Neuron (in vitro differentiated cells): ENCODE data around the gene AKAP10.

ENCODE experiments used
- H2AFZ ChIP-seq: one replicate; pipeline ENCODE4 v1.6.1; 2013; ENCODE audit warnings: low read depth, mild to moderate bottlenecking, inconsistent platforms, low read length, moderate library complexity
- H3K27me3 ChIP-seq: one replicate; pipeline ENCODE4 v1.6.1; 2013; ENCODE audit warnings: low read length; ENCODE audit not compliant: insufficient read depth
- H3K36me3 ChIP-seq: one replicate; pipeline ENCODE4 v1.6.1; 2013; ENCODE audit warnings: low read length; ENCODE audit not compliant: insufficient read depth
- H3K4me1 ChIP-seq: one replicate; pipeline ENCODE4 v1.6.1; 2013; ENCODE audit warnings: low read length; ENCODE audit not compliant: insufficient read depth
- H3K4me3 ChIP-seq: 2 replicates; pipeline ENCODE4 v1.5.1; 2013; ENCODE audit warnings: mild to moderate bottlenecking, low read length, moderate library complexity
- H3K9me3 ChIP-seq: one replicate; pipeline ENCODE4 v1.6.1; 2013; ENCODE audit warnings: low read length

AKAP10 gene

GRCh38 chr17:19935169-19935568, 42.5 kb downstream of the AKAP10 start:
- no peak overlapping the region for H2AFZ ChIP-seq
- H3K36me3 ChIP-seq = peaks cover 71% of the 10 kb centered on the region
- H3K27me3 ChIP-seq = no peaks in the 10 kb centered on the region
- H3K4me1 ChIP-seq = no peaks in the 10 kb centered on the region
- H3K4me3 ChIP-seq = no peak overlapping the region
- H3K9me3 ChIP-seq = no peaks in the 10 kb centered on the region

GRCh38 chr17:19933628-19934027, 44.0 kb downstream of the AKAP10 start:
- Histone ChIP-seq H3K36me3 (peaks cover 73% of the 10 kb centered on the region), H2AFZ (no peak overlapping the region), H3K4me3 (no peak overlapping the region), H3K27me3 (no peaks in the 10 kb centered on the region), H3K9me3 (no peaks in the 10 kb centered on the region), H3K4me1 (no peaks in the 10 kb centered on the region)

GRCh38 chr17:19933221-19933620, 44.4 kb downstream of the AKAP10 start:
- H3K9me3 ChIP-seq = no peaks in the 10 kb centered on the region
- no peak overlapping the region for H2AFZ ChIP-seq
- no peaks in the 10 kb centered on the region for H3K27me3 ChIP-seq
- peaks cover 70% of the 10 kb centered on the region for H3K36me3 ChIP-seq
- no peaks in the 10 kb centered on the region for H3K4me1 ChIP-seq
- no peak overlapping the region for H3K4me3 ChIP-seq

- Histone ChIP-seq H2AFZ (no peak overlapping the region), H3K9me3 (peaks cover 4% of the 10 kb centered on the region), H3K4me1 (no peaks in the 10 kb centered on the region), H3K27me3 (no peaks in the 10 kb centered on the region), H3K4me3 (no peak overlapping the region), H3K36me3 (peaks cover 73% of the 10 kb centered on the region)
Observed at GRCh38 chr17:19928299-19928698, 49.3 kb downstream of the AKAP10 start.

- H3K4me3 ChIP-seq = no peak overlapping the region
- peaks cover 73% of the 10 kb centered on the region for H3K36me3 ChIP-seq
- no peaks in the 10 kb centered on the region for H3K27me3 ChIP-seq
- H3K4me1 ChIP-seq = no peaks in the 10 kb centered on the region
- H3K9me3 ChIP-seq = no peaks in the 10 kb centered on the region
- no peak overlapping the region for H2AFZ ChIP-seq
Observed at GRCh38 chr17:19915245-19915978, 62.2 kb downstream of the AKAP10 start.

GRCh38 chr17:19911033-19911432, 66.6 kb downstream of the AKAP10 start:
- peaks cover 86% of the 10 kb centered on the region for H3K36me3 ChIP-seq
- no peaks in the 10 kb centered on the region for H3K9me3 ChIP-seq
- H3K4me3 ChIP-seq = no peak overlapping the region
- H3K4me1 ChIP-seq = no peaks in the 10 kb centered on the region
- no peak overlapping the region for H2AFZ ChIP-seq
- H3K27me3 ChIP-seq = no peaks in the 10 kb centered on the region

- peaks cover 81% of the 10 kb centered on the region for H3K36me3 ChIP-seq
- H2AFZ ChIP-seq = no peak overlapping the region
- H3K4me1 ChIP-seq = no peaks in the 10 kb centered on the region
- no peaks in the 10 kb centered on the region for H3K9me3 ChIP-seq
- no peaks in the 10 kb centered on the region for H3K27me3 ChIP-seq
- no peak overlapping the region for H3K4me3 ChIP-seq
Observed at GRCh38 chr17:19909139-19909538, 68.5 kb downstream of the AKAP10 start.

- no peaks in the 10 kb centered on the region for H3K27me3 ChIP-seq
- H3K9me3 ChIP-seq = no peaks in the 10 kb centered on the region
- no peaks in the 10 kb centered on the region for H3K4me1 ChIP-seq
- H3K36me3 ChIP-seq = peaks cover 84% of the 10 kb centered on the region
- H2AFZ ChIP-seq = no peak overlapping the region
- no peak overlapping the region for H3K4me3 ChIP-seq
Observed at GRCh38 chr17:19905502-19905901, 72.1 kb downstream of the AKAP10 start.

GRCh38 chr17:19904924-19905323, 72.7 kb downstream of the AKAP10 start:
- peaks cover 82% of the 10 kb centered on the region for H3K36me3 ChIP-seq
- H3K4me3 ChIP-seq = no peak overlapping the region
- H3K9me3 ChIP-seq = no peaks in the 10 kb centered on the region
- H3K4me1 ChIP-seq = no peaks in the 10 kb centered on the region
- no peaks in the 10 kb centered on the region for H3K27me3 ChIP-seq
- H2AFZ ChIP-seq = no peak overlapping the region

- H3K36me3 ChIP-seq = peaks cover 81% of the 10 kb centered on the region
- H3K9me3 ChIP-seq = no peaks in the 10 kb centered on the region
- H3K27me3 ChIP-seq = no peaks in the 10 kb centered on the region
- no peaks in the 10 kb centered on the region for H3K4me1 ChIP-seq
- H3K4me3 ChIP-seq = no peak overlapping the region
- H2AFZ ChIP-seq = no peak overlapping the region
Observed at GRCh38 chr17:19904412-19904811, 73.2 kb downstream of the AKAP10 start.

GRCh38 chr17:19900809-19901208, 76.8 kb downstream of the AKAP10 start:
- H3K4me3 ChIP-seq = no peak overlapping the region
- H2AFZ ChIP-seq = no peak overlapping the region
- H3K9me3 ChIP-seq = no peaks in the 10 kb centered on the region
- H3K27me3 ChIP-seq = no peaks in the 10 kb centered on the region
- no peaks in the 10 kb centered on the region for H3K4me1 ChIP-seq
- peaks cover 46% of the 10 kb centered on the region for H3K36me3 ChIP-seq

GRCh38 chr17:19897903-19898302, 79.7 kb downstream of the AKAP10 start:
- Histone ChIP-seq H3K36me3 (peaks cover 22% of the 10 kb centered on the region), H3K9me3 (no peaks in the 10 kb centered on the region), H3K27me3 (no peaks in the 10 kb centered on the region), H3K4me3 (no peak overlapping the region), H3K4me1 (no peaks in the 10 kb centered on the region), H2AFZ (no peak overlapping the region)

- H3K9me3 ChIP-seq = no peaks in the 10 kb centered on the region
- no peaks in the 10 kb centered on the region for H3K27me3 ChIP-seq
- peaks cover 21% of the 10 kb centered on the region for H3K36me3 ChIP-seq
- no peak overlapping the region for H3K4me3 ChIP-seq
- no peaks in the 10 kb centered on the region for H3K4me1 ChIP-seq
- H2AFZ ChIP-seq = no peak overlapping the region
Observed at GRCh38 chr17:19897090-19897837, 80.4 kb downstream of the AKAP10 start.
